Measurements from ENCODE around the gene SHISA7.

DNA sequence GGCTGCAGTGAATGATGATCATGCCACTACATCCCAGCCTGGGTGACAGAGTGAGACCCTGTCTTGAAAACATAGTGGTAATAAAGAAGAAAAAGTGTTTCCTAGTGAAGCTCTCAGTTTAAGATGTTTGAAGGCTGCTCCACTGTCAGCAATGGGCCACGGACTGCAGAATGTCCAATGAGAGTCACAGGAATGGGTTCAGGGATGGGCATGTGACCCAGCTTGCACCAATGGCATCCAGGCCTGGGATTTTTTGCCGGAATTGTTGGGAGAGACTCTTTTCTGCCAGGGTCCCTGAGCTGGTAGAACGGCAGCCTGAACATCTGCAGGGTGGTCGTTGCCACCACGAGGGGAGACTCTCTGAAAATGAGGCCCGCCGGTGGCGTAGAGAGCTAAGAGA is 6.3 kb downstream of the SHISA7 start:
- TF ChIP-seq, protein P1, sequence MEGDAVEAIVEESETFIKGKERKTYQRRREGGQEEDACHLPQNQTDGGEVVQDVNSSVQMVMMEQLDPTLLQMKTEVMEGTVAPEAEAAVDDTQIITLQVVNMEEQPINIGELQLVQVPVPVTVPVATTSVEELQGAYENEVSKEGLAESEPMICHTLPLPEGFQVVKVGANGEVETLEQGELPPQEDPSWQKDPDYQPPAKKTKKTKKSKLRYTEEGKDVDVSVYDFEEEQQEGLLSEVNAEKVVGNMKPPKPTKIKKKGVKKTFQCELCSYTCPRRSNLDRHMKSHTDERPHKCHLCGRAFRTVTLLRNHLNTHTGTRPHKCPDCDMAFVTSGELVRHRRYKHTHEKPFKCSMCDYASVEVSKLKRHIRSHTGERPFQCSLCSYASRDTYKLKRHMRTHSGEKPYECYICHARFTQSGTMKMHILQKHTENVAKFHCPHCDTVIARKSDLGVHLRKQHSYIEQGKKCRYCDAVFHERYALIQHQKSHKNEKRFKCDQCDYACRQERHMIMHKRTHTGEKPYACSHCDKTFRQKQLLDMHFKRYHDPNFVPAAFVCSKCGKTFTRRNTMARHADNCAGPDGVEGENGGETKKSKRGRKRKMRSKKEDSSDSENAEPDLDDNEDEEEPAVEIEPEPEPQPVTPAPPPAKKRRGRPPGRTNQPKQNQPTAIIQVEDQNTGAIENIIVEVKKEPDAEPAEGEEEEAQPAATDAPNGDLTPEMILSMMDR (IDR thresholded peaks at IDR 0.05; ENCODE audit: insufficient read depth, low read length), result no peak
- TF ChIP-seq, protein P2, sequence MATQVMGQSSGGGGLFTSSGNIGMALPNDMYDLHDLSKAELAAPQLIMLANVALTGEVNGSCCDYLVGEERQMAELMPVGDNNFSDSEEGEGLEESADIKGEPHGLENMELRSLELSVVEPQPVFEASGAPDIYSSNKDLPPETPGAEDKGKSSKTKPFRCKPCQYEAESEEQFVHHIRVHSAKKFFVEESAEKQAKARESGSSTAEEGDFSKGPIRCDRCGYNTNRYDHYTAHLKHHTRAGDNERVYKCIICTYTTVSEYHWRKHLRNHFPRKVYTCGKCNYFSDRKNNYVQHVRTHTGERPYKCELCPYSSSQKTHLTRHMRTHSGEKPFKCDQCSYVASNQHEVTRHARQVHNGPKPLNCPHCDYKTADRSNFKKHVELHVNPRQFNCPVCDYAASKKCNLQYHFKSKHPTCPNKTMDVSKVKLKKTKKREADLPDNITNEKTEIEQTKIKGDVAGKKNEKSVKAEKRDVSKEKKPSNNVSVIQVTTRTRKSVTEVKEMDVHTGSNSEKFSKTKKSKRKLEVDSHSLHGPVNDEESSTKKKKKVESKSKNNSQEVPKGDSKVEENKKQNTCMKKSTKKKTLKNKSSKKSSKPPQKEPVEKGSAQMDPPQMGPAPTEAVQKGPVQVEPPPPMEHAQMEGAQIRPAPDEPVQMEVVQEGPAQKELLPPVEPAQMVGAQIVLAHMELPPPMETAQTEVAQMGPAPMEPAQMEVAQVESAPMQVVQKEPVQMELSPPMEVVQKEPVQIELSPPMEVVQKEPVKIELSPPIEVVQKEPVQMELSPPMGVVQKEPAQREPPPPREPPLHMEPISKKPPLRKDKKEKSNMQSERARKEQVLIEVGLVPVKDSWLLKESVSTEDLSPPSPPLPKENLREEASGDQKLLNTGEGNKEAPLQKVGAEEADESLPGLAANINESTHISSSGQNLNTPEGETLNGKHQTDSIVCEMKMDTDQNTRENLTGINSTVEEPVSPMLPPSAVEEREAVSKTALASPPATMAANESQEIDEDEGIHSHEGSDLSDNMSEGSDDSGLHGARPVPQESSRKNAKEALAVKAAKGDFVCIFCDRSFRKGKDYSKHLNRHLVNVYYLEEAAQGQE (IDR thresholded peaks at IDR 0.05; ENCODE audit: insufficient replicate concordance, low read depth), result no peak
- no peak for TF ChIP-seq POLR2AphosphoS5 (IDR thresholded peaks at IDR 0.05; ENCODE audit: low read depth)
